ENCODE results near the gene ATP8B4.
A peak's percentile ranks its signal among the peaks of the same experiment; 100 is the strongest.
"Not testable (repeated sequence)": the region's sequence is repeated elsewhere in the genome, so short reads cannot be mapped to it uniquely, and the experiment has no call there.

ATP8B4 gene

GRCh38 chr15:50140098-50140497 is 21.1 kb upstream of the ATP8B4 start:
- no peak for DNase-seq

- no peak for DNase-seq
Measured at GRCh38 chr15:50138391-50138790, 19.4 kb upstream of the ATP8B4 start.

- no peak for DNase-seq
Measured at GRCh38 chr15:50137893-50138292, 18.9 kb upstream of the ATP8B4 start.

- no peak for DNase-seq
Measured at GRCh38 chr15:50137330-50137761, 18.3 kb upstream of the ATP8B4 start.

GRCh38 chr15:50135031-50135551 is 16.1 kb upstream of the ATP8B4 start:
- DNase-seq = no peak

GRCh38 chr15:50134524-50135024 is 15.5 kb upstream of the ATP8B4 start:
- DNase-seq = no peak

- DNase-seq = not testable (repeated sequence)
Measured at GRCh38 chr15:50132251-50132984, 13.4 kb upstream of the ATP8B4 start.

- DNase-seq = no peak
Measured at GRCh38 chr15:50131617-50132016, 12.6 kb upstream of the ATP8B4 start.

- no peak for DNase-seq
Measured at GRCh38 chr15:50128266-50128665, 9.2 kb upstream of the ATP8B4 start.

- DNase-seq = no peak
Measured at GRCh38 chr15:50127255-50127777, 8.3 kb upstream of the ATP8B4 start.

GRCh38 chr15:50126072-50126471 is 7.0 kb upstream of the ATP8B4 start:
- DNase-seq = no peak

- peak; percentile 18 for DNase-seq
Measured at GRCh38 chr15:50124631-50125030, 5.6 kb upstream of the ATP8B4 start.

- no peak for DNase-seq
Measured at GRCh38 chr15:50123861-50124557, 5.0 kb upstream of the ATP8B4 start.

- no peak for DNase-seq
Measured at GRCh38 chr15:50120729-50121128, 1.7 kb upstream of the ATP8B4 start.

- no peak for DNase-seq
Measured at GRCh38 chr15:50117431-50118027, 1.5 kb downstream of the ATP8B4 start.

- peak; percentile 18 for DNase-seq
Measured at GRCh38 chr15:50116477-50116876, 2.6 kb downstream of the ATP8B4 start.

- DNase-seq = no peak
Measured at GRCh38 chr15:50113992-50114780, 4.8 kb downstream of the ATP8B4 start.

GRCh38 chr15:50113187-50113505 is 5.9 kb downstream of the ATP8B4 start:
- DNase-seq = no peak

GRCh38 chr15:50112488-50113186 is 6.4 kb downstream of the ATP8B4 start:
- no peak for DNase-seq

GRCh38 chr15:50110285-50110684 is 8.7 kb downstream of the ATP8B4 start:
- no peak for DNase-seq

GRCh38 chr15:50109076-50109987 is 9.7 kb downstream of the ATP8B4 start:
- DNase-seq = no peak

All from NCI-H526 treated with DMSO at 0.1 percent for 48 hours (cell line).